Mesenteric fat pad (tissue), 1 donor: ENCODE results near the gene PRICKLE2. TPM values are rescaled to one million over a fixed set of nuclear protein-coding genes. Genes with fewer than 3 reads are reported as not detected.

Experiments used
- DNase-seq: peaks from one replicate; pipeline ENCODE4 v3.0.0-alpha.2; 2020; ENCODE audit warnings: low spot score
- total RNA-seq: library from RNA; stranded (reverse); fragmentation: NEBNext Ultra II Directional; extraction: Animal tissue kit (Norgen Biotek cat#: 25700); gene quantifications from one replicate; pipeline ENCODE4 v1.2.1, GENCODE V29; 2021
- donor health status: DM: yes; HTN: yes; CAD: no.

PRICKLE2 gene
- total RNA-seq, 1 donor from 2014 or later: 65.7 TPM

- DNase-seq: no peak
Measured at GRCh38 chr3:64078966-64079365, 146.3 kb downstream of the PRICKLE2 start.

- DNase-seq: no peak
Measured at GRCh38 chr3:64074895-64075679, 150.2 kb downstream of the PRICKLE2 start.

- no peak for DNase-seq
Measured at GRCh38 chr3:64074060-64074459, 151.2 kb downstream of the PRICKLE2 start.

- DNase-seq: no peak
Measured at GRCh38 chr3:64073158-64073761, 152.0 kb downstream of the PRICKLE2 start.

GRCh38 chr3:64072126-64072525 is 153.1 kb downstream of the PRICKLE2 start:
- DNase-seq: no peak

GRCh38 chr3:64070704-64071103 is 154.6 kb downstream of the PRICKLE2 start:
- DNase-seq: no peak

- no peak for DNase-seq
Measured at GRCh38 chr3:64067506-64068346, 157.5 kb downstream of the PRICKLE2 start.

GRCh38 chr3:64064804-64065203 is 160.5 kb downstream of the PRICKLE2 start:
- no peak for DNase-seq

GRCh38 chr3:64063983-64064438 is 161.3 kb downstream of the PRICKLE2 start:
- no peak for DNase-seq

GRCh38 chr3:64063207-64063982 is 161.9 kb downstream of the PRICKLE2 start:
- no peak for DNase-seq

GRCh38 chr3:64061628-64062027 is 163.6 kb downstream of the PRICKLE2 start:
- no peak for DNase-seq

GRCh38 chr3:64059484-64060175 is 165.6 kb downstream of the PRICKLE2 start:
- DNase-seq: no peak

- DNase-seq: no peak
Measured at GRCh38 chr3:64058566-64058965, 166.7 kb downstream of the PRICKLE2 start.

- no peak for DNase-seq
Measured at GRCh38 chr3:64057231-64057630, 168.0 kb downstream of the PRICKLE2 start.

- DNase-seq: no peak
Measured at GRCh38 chr3:64056606-64057180, 168.6 kb downstream of the PRICKLE2 start.

GRCh38 chr3:64055076-64055475 is 170.2 kb downstream of the PRICKLE2 start:
- no peak for DNase-seq

- no peak for DNase-seq
Measured at GRCh38 chr3:64054488-64054887, 170.8 kb downstream of the PRICKLE2 start.

GRCh38 chr3:64053581-64053980 is 171.7 kb downstream of the PRICKLE2 start:
- no peak for DNase-seq

- DNase-seq: no peak
Measured at GRCh38 chr3:64053117-64053516, 172.1 kb downstream of the PRICKLE2 start.

- DNase-seq: no peak
Measured at GRCh38 chr3:64049832-64050231, 175.4 kb downstream of the PRICKLE2 start.
